GM21360 (cell line): ENCODE data around the gene PLIN4.
"Not testable (repeated sequence)": the region's sequence is repeated elsewhere in the genome, so short reads cannot be mapped to it uniquely, and the experiment has no call there.

Experiments used
- ATAC-seq: cut with Tn5 transposase; IDR thresholded peaks from one replicate; pipeline ENCODE4 v1.9.1; 2021; ENCODE audit warnings: mild to moderate bottlenecking, moderate library complexity; ENCODE audit not compliant: unreplicated experiment

Gene PLIN4

GRCh38 chr19:4518345-4519171, at the start of gene PLIN4:
Gene PLIN4 (minus strand): TSS chr19:4518486. CDS start chr19:4518272, 214 bp downstream.
- ATAC-seq: no peak

- no peak for ATAC-seq
Measured at GRCh38 chr19:4567584-4568071, 49.3 kb upstream of the PLIN4 start.

DNA sequence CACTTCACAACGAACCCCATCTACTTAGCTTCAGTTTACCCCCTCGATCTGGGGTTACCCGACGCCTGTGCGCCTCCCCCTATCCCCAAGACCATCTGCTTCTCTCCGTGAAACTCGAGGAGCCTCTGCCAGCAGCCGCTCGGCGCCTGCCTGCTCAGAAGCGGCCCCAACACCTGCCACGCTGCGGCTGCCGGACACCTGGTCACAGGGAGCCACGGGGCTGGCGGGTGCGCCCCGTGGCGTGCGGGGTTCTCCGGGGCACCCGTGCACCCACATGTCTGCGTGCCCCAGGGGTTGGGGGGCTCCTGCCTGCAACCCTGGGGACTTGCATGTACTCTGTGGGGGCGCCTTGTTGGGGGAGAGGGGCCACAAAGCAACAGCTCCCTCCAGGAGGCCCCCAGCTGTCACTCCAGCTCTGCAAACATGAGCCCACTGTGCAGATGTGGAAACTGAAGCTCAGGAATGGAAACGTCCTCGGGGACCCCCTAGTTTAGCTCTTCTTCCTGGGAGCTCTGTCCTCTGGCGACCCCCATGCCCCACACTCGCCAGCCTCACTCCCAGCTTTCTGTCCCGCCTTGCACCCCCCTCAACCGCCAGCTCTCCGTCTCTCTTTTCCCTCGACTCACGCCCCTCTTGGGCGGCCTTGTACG, 48.2 kb upstream of the PLIN4 start:
- no peak for ATAC-seq

DNA sequence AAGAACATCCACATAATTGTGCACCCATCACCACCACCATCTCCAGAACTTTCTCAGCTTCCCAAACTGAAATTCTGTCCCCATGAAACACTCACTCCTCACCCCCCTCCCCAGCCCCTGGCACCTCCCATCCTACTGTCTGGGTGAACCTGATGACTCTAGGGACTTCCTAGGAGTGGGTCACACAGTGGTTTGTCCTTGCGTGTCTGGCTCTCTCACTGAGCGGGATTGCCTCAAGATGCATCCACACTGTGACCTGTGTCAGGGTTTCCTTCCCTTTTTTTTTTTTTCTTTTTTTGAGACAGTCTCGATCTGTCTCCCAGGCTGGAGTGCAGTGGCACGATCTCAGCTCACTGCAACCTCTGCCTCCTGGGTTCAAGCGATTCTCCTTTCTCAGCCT, 45.3 kb upstream of the PLIN4 start:
- ATAC-seq: not testable (repeated sequence)

- not testable (repeated sequence) for ATAC-seq
Measured at GRCh38 chr19:4562085-4562484, 43.8 kb upstream of the PLIN4 start.

- ATAC-seq: no peak
Measured at GRCh38 chr19:4559569-4559968, 41.3 kb upstream of the PLIN4 start, which contains the start of gene SEMA6B. Gene SEMA6B (minus strand): TSS chr19:4559684. CDS start chr19:4558457, 1,227 bp downstream.

- ATAC-seq: no peak
Measured at GRCh38 chr19:4557971-4558941, 40.0 kb upstream of the PLIN4 start.

DNA sequence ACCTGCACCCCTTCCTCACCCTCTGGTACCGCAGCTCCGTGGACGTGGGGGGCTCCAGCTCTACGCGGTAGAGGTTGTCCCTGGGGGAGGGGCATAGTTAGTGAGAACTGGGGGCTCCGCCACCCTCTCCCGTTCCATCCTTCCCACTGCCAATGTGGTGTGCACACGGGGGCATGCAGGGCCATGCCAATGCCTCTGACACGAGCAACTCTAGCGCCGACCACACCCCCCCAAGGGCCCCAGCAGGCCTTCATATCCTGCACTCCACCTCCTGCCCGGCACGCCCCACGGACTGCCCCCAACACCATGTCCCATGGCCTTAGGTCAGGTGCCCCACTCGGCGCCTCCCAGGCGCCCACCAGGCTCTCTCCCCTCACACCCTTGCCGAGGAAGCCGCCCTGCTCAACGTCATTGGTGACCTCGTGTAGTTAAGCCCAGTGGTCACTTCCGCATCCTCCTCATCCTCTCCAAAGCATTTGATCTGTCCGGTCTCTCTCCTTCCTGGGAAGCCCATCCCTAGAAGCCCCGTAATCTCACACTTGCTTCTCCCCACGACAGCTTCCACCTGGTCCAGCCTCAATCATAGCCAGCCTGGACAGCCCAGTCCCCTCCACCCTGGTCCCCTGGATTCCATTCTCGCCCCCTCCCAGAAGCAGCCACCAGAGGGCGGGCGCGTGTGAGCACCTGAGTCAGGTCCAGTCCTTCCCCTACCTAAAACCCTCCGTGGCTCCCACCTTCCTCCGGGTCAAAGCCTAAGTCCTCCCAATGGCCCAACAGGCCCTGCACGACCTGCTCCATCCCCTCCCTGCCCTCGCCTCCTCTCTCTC, 39.1 kb upstream of the PLIN4 start:
- ATAC-seq: no peak

DNA sequence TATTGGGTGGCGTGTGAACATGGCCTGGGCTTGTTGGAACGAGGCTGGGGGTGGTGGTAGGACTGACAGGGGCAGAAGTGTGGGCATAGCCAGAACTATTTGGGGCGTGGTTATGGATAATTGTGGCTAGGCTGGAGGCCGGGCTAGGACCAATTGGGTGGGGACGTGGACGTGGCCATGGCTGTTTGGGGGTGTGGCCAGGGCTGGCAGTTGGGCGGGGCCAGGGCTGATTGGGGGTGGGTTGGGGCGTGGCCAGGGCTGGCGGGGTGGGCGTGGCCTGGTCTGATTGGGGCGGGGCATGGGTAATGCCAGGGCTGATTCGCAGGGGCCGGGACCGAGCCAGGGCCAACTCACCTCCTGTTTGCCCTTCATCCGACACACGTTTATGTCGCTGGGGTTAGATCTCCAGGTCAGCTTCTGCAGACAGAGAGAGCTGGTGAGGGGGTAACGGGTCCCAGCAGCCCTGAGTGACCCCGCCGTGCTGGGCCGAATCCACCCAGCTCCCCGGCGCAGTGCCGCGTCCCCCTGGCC, 38.4 kb upstream of the PLIN4 start:
- ATAC-seq: no peak

GRCh38 chr19:4555657-4556561, 37.6 kb upstream of the PLIN4 start:
- ATAC-seq: no peak

DNA sequence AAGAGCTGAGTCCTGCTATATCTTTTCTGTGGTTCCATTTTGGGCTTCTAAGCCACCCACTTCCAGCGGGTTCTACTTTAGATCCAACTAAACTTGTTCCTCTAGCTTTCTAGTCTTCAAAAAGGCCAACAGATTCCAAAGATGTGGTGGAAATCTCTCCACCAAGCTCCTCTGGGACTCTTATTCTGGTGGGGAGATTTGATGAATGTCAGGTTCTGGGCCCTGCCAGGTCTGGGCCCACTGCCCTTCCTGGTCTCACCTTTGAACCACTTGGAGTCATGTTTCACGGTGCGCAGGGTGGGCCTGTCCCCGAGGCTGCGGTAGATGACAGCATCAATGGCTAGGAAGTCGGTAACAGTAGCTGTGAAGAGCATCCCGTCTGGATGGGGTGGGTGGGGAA, 36.4 kb upstream of the PLIN4 start:
- no peak for ATAC-seq

GRCh38 chr19:4553775-4554174, 35.5 kb upstream of the PLIN4 start:
- no peak for ATAC-seq

DNA sequence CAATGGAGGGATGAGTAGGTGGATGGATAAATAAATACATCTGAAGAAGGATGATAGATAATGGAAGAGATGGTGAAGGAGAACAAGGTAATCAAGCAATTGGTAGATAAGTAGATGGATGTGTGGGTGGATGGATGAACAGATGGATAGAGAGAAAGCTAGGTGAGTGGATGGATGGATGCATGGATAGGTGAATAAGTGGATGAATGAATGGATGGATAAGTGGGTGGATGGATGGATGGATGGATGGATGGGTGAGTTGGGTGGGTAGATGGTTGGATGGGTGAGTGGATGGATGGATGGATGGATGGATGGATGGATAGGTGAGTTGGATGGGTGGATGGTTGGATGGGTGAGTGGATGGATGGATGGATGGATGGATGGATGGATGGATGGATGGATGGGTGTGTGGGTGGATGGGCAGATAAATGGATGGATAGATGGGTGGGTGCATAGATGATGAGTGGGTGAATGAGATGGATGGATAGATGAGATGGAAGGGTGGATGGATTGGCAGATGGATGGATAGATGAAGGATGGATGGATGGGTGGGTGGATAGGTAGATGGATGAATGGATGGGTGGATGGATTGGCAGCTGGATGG, 34.9 kb upstream of the PLIN4 start:
- no peak for ATAC-seq

GRCh38 chr19:4552525-4552819, 34.2 kb upstream of the PLIN4 start:
- no peak for ATAC-seq

DNA sequence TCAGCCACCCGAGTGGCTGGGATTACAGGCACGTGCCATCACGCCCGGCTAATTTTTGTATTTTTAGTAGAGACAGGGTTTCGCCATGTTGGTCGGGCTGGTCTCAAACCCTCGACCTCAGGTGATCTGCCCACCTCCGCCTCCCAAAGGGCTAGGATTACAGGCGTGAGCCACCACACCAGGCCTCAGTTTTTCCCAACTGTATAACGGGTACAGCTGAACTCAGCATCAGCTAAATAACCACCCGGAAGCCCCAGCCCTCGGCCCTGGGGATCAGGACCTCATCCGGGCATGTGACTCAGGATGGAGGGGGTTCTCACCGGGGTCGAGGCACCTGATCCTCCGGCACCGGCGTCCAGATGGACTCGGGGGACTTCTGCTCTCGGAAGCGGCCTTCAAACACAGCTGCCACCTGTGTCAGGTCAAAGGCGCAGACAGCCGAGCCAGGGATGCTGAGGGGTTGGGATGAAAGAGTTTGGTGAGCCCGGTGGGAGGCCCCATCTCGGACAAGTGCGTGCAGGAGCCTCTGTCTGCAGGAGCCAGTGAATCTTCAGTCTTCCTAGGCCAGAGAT, 32.3 kb upstream of the PLIN4 start:
- ATAC-seq: no peak

DNA sequence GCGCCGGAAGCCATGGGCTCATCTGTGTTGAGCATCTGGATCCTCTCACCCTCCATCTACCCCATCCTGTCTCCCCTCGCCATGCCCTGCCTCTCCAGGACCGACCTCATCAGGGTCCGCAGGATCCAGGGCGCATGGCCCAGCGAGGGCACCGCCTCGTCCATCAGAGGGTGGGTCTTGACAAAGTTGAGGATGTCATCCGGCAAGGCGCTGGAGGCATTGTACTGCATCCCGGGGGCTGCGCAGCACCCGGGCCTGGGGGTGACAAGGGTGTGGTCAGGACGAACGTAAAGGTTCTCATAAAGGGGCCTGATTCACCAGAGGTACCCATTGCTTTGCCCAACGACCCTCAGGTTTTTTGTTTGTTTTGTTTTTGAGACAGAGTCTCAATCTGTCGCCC, 31.7 kb upstream of the PLIN4 start:
- no peak for ATAC-seq

DNA sequence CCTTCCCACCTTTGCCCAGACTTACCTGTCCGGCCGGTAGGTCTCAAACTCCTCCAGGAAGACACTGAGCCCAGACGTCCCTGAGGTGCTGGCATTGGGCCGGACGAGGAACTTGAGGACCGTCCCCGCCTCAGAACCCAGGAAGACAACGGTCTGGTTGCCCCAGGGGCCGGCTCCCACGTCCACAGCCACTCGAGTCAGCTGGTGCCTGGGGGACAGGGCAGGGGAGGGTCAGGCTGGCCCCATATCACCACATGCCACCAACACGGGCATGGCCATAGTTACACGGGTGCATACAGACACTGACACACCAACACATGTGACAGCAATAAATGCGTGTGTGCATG, 29.9 kb upstream of the PLIN4 start:
- ATAC-seq: no peak
